Fibroblast of villous mesenchyme (primary cell): ENCODE results near the gene ZMYM2. TPM values are rescaled to one million over a fixed set of nuclear protein-coding genes. Genes with fewer than 3 reads are reported as not detected.

ENCODE experiments used
- DNase-seq: peaks from one replicate; pipeline ENCODE4 v3.0.0-alpha.2; 2010; ENCODE audit warnings: low read depth
- H3K4me3 ChIP-seq: 2 replicates; pipeline ENCODE4 v1.5.1; 2011; ENCODE audit warnings: low read depth, mild to moderate bottlenecking, low read length
- total RNA-seq: library from RNA; depleted of rRNA; stranded (reverse); fragments of >200 nt; gene quantifications from 2 replicates; pipeline ENCODE4 v1.2.3, GENCODE V29; 2012
- TF ChIP-seq, protein P1 (sequence below): IDR thresholded peaks from 2 replicates; pipeline ENCODE4 v1.5.1; 2012; ENCODE audit warnings: low read depth, mild to moderate bottlenecking, low read length; ENCODE audit not compliant: insufficient read depth

ZMYM2 gene
- total RNA-seq, 1 donor, result 69.1 TPM

- H3K4me3 ChIP-seq, result no peak overlapping the region
- TF ChIP-seq, protein P1, sequence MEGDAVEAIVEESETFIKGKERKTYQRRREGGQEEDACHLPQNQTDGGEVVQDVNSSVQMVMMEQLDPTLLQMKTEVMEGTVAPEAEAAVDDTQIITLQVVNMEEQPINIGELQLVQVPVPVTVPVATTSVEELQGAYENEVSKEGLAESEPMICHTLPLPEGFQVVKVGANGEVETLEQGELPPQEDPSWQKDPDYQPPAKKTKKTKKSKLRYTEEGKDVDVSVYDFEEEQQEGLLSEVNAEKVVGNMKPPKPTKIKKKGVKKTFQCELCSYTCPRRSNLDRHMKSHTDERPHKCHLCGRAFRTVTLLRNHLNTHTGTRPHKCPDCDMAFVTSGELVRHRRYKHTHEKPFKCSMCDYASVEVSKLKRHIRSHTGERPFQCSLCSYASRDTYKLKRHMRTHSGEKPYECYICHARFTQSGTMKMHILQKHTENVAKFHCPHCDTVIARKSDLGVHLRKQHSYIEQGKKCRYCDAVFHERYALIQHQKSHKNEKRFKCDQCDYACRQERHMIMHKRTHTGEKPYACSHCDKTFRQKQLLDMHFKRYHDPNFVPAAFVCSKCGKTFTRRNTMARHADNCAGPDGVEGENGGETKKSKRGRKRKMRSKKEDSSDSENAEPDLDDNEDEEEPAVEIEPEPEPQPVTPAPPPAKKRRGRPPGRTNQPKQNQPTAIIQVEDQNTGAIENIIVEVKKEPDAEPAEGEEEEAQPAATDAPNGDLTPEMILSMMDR, result no peak
- DNase-seq, result no peak
Measured at GRCh38 chr13:20129076-20129475, 170.5 kb downstream of the ZMYM2 start.

DNA sequence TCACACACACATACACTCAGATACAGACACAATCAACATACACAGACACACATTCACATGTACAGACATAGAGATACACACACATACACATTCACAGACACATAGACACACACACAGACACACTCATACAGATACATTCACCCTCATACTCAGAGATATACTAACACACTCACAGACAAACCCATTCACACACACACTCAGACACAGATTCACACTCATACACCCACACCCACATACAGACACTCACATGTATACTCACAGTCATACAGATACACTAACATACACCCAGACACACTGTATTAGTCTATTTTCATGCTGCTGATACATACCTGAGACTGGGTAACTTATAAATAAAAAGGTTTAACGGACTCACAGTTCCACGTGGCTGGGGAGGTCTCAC, 171.5 kb downstream of the ZMYM2 start:
- no peak overlapping the region for H3K4me3 ChIP-seq
- DNase-seq, result no peak
- TF ChIP-seq, protein P1, result no peak

DNA sequence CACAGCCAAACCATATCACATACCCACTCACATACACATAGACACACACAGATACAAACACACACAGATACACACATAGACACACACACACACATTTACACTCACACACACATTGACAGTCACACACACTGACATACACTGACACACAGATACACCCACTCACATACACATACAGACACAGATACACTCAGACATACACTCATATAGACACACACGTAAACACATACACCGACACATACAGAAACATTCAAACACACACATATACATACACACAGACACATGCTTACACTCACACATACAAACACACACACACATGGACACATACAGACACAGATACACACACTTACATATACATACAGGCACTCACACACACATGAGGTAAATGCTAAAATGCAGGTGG, 172.1 kb downstream of the ZMYM2 start:
- H3K4me3 ChIP-seq, result no peak overlapping the region
- DNase-seq, result no peak
- TF ChIP-seq, protein P1, result no peak

GRCh38 chr13:20131057-20131832, 172.7 kb downstream of the ZMYM2 start:
- no peak overlapping the region for H3K4me3 ChIP-seq
- DNase-seq, result no peak
- TF ChIP-seq, protein P1, result no peak

DNA sequence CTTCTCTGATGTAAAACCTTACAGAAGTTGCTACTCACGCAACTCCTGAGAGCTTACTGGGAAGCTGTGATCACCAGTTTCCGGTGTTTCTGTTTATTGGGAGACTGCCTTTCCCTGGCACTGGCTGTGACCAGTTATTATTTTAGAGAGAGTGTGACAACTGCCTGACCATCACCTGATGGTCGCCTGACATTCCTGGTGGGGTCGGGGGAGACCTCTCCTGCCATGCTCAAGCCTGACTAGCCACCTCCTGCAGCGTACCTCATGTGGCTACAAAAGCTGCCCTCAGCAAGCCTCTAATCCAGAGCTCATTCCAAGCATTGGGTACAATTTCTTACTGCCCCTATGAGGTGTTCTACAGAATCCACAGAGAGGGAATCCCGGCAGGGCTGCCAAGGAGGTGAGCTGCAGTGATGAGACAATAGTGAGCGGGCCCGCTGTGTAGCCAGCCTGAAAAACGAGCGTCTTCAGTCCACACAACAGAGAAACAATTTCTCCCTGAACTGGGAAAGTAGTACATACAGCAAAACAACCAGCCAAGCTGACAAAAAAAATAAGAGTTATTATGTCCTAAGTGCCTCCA, 173.6 kb downstream of the ZMYM2 start:
- no peak for DNase-seq
- TF ChIP-seq, protein P1, result no peak
- no peak overlapping the region for H3K4me3 ChIP-seq

GRCh38 chr13:20134732-20135131, 176.2 kb downstream of the ZMYM2 start:
- no peak overlapping the region for H3K4me3 ChIP-seq
- no peak for DNase-seq
- TF ChIP-seq, protein P1, result no peak
